ENCODE results near the gene CACNA1C.

The CACNA1C gene

GRCh38 chr12:2510045-2510444 lies 457.3 kb downstream of the CACNA1C start:
- in situ Hi-C loops (cut with HindIII; ENCODE audit: low pct_unique_long_range_greater_than_20kb, low sequenced_read_pairs): no loop called here
- no peak for DNase-seq (ENCODE audit: low read depth in 1 of 2, low spot score in 1 of 2)
- no peak for TF ChIP-seq JUND (IDR thresholded peaks at IDR 0.05; ENCODE audit: low read depth)

GRCh38 chr12:2513141-2514037 lies 460.6 kb downstream of the CACNA1C start:
- in situ Hi-C loops (cut with HindIII; ENCODE audit: low pct_unique_long_range_greater_than_20kb, low sequenced_read_pairs): no loop called here
- no peak for DNase-seq (ENCODE audit: low read depth in 1 of 2, low spot score in 1 of 2)
- TF ChIP-seq JUND (IDR thresholded peaks at IDR 0.05; ENCODE audit: low read depth): no peak

DNA sequence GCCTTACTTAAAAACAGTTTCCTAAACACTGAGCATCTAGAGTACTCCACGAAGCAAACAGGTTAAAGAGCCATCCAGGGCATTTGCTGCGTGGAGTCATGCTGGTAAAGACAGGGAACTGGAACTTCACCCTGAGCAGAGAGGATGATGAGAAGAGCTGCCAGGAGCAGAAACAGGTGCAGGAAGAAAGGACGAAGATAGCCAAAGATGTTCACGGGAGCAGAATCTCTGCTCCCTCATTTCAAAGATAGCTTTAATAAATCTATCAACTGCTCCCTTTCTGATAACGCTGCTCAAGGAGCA lies 461.2 kb downstream of the CACNA1C start:
- TF ChIP-seq JUND (IDR thresholded peaks at IDR 0.05; ENCODE audit: low read depth): no peak
- DNase-seq (ENCODE audit: low read depth in 1 of 2, low spot score in 1 of 2): no peak
- in situ Hi-C loops (cut with HindIII; ENCODE audit: low pct_unique_long_range_greater_than_20kb, low sequenced_read_pairs): no loop called here

DNA sequence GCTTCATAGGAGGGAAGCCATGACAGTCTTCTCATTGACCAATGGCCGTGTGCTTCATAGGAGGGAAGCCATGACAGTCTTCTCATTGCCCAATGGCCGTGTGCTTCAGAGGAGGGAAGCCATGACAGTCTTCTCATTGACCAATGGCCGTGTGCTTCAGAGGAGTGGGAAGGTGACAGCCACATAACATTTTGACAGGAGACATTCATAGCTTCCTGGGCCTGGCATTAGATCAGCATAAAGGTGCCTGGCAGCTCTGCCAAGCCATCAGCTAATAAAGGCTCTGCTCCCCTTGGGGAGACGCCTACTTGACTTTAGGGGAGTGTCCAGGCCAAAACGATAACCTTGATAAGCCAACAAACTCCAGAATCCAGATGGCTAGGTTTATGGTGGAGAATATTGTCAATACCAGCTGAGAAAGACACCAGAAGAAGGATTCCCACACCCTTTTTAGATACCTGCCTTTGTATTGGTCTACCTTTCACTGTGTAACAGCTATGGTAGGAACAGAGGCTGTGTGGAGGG lies 468.0 kb downstream of the CACNA1C start:
- in situ Hi-C loops (cut with HindIII; ENCODE audit: low pct_unique_long_range_greater_than_20kb, low sequenced_read_pairs): no loop called here
- TF ChIP-seq JUND (IDR thresholded peaks at IDR 0.05; ENCODE audit: low read depth): no peak
- DNase-seq (ENCODE audit: low read depth in 1 of 2, low spot score in 1 of 2): no peak

DNA sequence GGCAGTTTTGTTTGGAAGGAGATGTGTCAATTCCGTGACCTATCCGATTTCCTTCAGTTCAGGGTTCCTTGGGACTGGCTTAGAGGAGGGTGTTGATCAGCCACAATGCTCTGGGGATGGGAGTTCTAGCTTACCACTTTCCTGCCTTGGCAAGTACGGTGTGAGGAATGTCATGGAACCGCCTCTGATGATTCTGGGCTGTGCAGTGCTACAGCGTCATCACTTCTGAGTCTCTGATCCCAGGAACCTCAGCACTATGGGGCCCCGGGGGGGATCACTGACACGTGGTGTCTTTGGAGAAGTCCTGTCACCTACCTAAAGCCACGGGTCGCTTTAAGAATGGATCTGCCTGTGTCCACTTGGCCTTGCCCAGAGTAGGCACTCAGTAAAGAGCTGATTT lies 470.5 kb downstream of the CACNA1C start:
- in situ Hi-C loops (cut with HindIII; ENCODE audit: low pct_unique_long_range_greater_than_20kb, low sequenced_read_pairs): no loop called here
- DNase-seq (ENCODE audit: low read depth in 1 of 2, low spot score in 1 of 2): no peak
- no peak for TF ChIP-seq JUND (IDR thresholded peaks at IDR 0.05; ENCODE audit: low read depth)

DNA sequence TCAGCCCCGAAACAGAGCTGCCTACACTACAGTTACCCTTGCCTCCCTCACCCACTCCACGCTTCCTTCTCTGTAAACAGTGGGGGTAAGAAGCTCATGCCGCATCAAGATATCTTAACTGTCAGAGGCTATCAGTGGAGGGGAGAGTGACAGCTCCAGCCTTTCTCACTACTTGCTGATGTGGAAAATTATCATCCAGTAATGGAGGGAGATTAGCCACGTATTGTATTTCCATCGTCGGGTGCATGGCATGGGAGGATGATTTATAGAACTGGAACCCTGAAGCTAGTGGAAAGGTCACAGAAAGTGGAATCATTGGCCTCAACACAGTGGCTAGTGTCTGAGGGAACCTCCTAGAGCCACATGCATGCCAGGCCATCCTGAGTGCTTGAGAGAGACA lies 471.1 kb downstream of the CACNA1C start:
- in situ Hi-C loops (cut with HindIII; ENCODE audit: low pct_unique_long_range_greater_than_20kb, low sequenced_read_pairs): no loop called here
- TF ChIP-seq JUND (IDR thresholded peaks at IDR 0.05; ENCODE audit: low read depth): no peak
- no peak for DNase-seq (ENCODE audit: low read depth in 1 of 2, low spot score in 1 of 2)

DNA sequence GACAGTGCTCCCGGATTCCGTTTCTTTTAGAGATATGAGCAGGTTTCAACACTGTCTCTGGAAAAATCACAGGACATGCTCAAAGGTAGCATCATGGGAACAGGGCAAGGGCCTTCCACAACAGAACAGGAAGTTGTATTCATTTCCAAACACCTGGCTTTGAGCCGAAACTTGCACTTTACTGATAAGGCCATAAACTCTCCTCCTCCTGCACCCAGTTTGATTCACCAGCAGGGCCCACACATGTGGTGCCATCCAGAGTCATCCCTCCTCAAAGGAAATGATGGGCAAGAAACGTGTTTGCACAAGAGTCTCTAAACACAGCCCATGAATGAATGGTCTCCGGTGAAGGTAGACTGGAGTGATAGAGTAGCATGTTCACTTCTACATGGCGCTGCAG lies 473.6 kb downstream of the CACNA1C start:
- DNase-seq (ENCODE audit: low read depth in 1 of 2, low spot score in 1 of 2): no peak
- no peak for TF ChIP-seq JUND (IDR thresholded peaks at IDR 0.05; ENCODE audit: low read depth)
- in situ Hi-C loops (cut with HindIII; ENCODE audit: low pct_unique_long_range_greater_than_20kb, low sequenced_read_pairs): no loop called here

DNA sequence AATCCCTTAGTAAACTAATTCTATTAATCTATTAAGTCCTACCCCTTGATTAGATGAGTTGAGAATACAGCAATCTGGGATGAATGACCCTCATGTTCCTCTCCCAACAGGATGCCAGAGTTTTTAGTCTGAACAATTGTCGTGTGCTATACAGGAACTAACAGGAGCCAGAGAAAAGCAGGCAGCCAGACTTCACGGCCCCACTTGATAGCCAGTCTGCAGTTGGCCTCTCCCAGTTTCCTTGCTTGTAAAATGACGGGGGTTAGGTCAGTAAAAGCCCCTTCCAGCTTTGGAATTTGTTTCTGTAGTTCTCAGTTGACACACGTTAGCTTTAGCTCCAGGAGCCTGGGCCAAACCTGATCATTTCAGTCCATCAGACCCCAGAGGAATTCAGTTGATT lies 475.2 kb downstream of the CACNA1C start:
- in situ Hi-C loops (cut with HindIII; ENCODE audit: low pct_unique_long_range_greater_than_20kb, low sequenced_read_pairs): no loop called here
- TF ChIP-seq JUND (IDR thresholded peaks at IDR 0.05; ENCODE audit: low read depth): no peak
- DNase-seq (ENCODE audit: low read depth in 1 of 2, low spot score in 1 of 2): no peak

DNA sequence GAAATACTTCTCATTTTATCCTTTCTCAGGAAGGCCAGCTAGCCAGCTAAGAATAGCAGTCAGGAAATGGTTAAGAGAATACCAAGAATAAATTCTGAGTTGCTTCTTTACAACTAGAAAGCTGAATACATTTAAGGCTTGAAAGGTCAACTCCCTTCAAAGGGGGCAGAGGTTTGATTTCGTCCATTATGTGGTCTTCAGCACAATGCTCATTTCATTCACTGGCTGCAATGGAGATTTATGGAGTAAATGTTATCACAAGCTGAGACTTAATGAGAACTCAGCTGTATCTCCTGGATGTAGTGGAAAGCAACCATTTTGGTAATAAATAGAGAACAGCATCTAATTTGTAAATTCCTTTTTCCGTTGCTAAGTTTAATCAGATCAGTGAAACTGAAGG lies 477.0 kb downstream of the CACNA1C start:
- no peak for TF ChIP-seq JUND (IDR thresholded peaks at IDR 0.05; ENCODE audit: low read depth)
- in situ Hi-C loops (cut with HindIII; ENCODE audit: low pct_unique_long_range_greater_than_20kb, low sequenced_read_pairs): no loop called here
- no peak for DNase-seq (ENCODE audit: low read depth in 1 of 2, low spot score in 1 of 2)

GRCh38 chr12:2531371-2531770 lies 478.6 kb downstream of the CACNA1C start:
- no peak for TF ChIP-seq JUND (IDR thresholded peaks at IDR 0.05; ENCODE audit: low read depth)
- DNase-seq (ENCODE audit: low read depth in 1 of 2, low spot score in 1 of 2): no peak
- in situ Hi-C loops (cut with HindIII; ENCODE audit: low pct_unique_long_range_greater_than_20kb, low sequenced_read_pairs): no loop called here

GRCh38 chr12:2533036-2533435 lies 480.2 kb downstream of the CACNA1C start:
- in situ Hi-C loops (cut with HindIII; ENCODE audit: low pct_unique_long_range_greater_than_20kb, low sequenced_read_pairs): no loop called here
- no peak for DNase-seq (ENCODE audit: low read depth in 1 of 2, low spot score in 1 of 2)
- TF ChIP-seq JUND (IDR thresholded peaks at IDR 0.05; ENCODE audit: low read depth): no peak

DNA sequence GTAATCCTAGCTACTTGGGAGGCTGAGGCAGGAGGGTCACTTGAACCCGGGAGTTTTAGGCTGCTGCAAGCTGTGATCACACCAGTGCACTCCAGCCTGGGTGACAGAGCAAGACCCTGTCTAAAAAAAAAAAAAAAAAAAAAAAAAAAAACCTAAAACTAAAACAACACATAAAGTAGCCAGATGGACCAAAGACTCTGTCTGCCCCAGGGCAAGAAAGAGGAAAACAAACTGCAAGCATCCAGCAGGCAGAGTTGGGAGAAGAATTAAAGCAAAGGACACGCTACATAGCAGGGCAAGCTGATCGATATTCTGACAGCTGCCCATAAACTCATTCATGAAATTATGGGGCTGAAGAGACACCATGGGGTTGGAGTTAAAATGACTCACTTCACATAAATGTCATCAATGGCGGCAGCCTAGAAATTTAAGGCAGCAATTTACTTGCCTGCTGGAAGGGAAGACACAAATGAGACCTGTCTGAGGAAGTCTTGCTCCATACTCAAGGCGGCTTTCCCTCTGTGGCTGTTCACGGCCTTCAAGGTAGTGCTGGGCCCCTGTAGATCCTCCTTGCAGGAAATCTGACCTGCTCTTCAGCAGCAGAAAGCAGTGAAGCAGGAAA lies 482.9 kb downstream of the CACNA1C start:
- DNase-seq (ENCODE audit: low read depth in 1 of 2, low spot score in 1 of 2): no peak
- in situ Hi-C loops (cut with HindIII; ENCODE audit: low pct_unique_long_range_greater_than_20kb, low sequenced_read_pairs): no loop called here
- no peak for TF ChIP-seq JUND (IDR thresholded peaks at IDR 0.05; ENCODE audit: low read depth)

DNA sequence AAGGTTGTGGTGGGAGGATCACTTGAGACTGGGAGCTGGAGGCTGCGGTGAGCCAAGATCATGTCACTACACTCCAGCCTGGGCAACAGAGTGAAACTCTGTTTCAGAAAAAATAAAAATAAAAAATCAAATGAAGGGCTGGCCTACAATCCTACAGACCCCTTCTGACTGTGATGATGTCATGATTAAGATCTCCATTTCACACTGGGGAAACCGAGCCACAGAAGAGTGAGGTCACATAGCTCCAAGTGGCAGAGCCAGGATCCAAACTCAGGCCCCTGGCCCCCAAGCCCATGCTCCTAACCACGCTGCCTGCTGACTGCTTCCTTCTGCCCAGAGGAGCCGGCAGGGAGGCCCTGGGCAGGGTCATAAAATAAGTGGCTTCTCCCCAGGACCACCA lies 483.9 kb downstream of the CACNA1C start:
- in situ Hi-C loops (cut with HindIII; ENCODE audit: low pct_unique_long_range_greater_than_20kb, low sequenced_read_pairs): no loop called here
- DNase-seq (ENCODE audit: low read depth in 1 of 2, low spot score in 1 of 2): no peak
- no peak for TF ChIP-seq JUND (IDR thresholded peaks at IDR 0.05; ENCODE audit: low read depth)
